ENCODE measurements around the gene GSE1. TPM values are rescaled to one million over a fixed set of nuclear protein-coding genes. Genes with fewer than 3 reads are reported as not detected.

GSE1 gene
- total RNA-seq, 1 experiment from 2014 or later = 90.2 TPM

- Histone ChIP-seq H3K9ac (ENCODE audit: low read length) (no peak overlapping the region), H3K4me2 (ENCODE audit: low read length) (no peak overlapping the region), H3K9me3 (ENCODE audit: control insufficient read depth in 1 of 2, insufficient read depth in 1 of 2, low read depth in 1 of 2, low read length in 2 of 2) (no peaks in the 10 kb centered on the region), H3K27me3 (ENCODE audit: insufficient read depth, low read length) (no peaks in the 10 kb centered on the region), H3K36me3 (ENCODE audit: control insufficient read depth in 1 of 2, insufficient read depth in 2 of 2, low read length in 2 of 2) (no peaks in the 10 kb centered on the region), H3K79me2 (ENCODE audit: insufficient read depth, low read length) (no peaks in the 10 kb centered on the region), H4K20me1 (ENCODE audit: insufficient read depth) (peaks cover 3% of the 10 kb centered on the region; the same call in 1 of the 2 replicates), H3K4me3 (replicated peaks in 1 of 2; ENCODE audit: low read depth in 1 of 2, low read length in 2 of 2) (no peak overlapping the region), H3K9me2 (ENCODE audit: insufficient read depth) (no peaks in the 10 kb centered on the region), H3K27ac (ENCODE audit: low read depth, low read length) (no peak overlapping the region; the same call in 1 of the 2 replicates), H3K4me1 (ENCODE audit: control insufficient read depth in 1 of 2, insufficient read depth in 2 of 2, low read length in 2 of 2) (peaks cover 19 to 33% of the 10 kb centered on the region in 2 experiments), H2AFZ (ENCODE audit: low read depth, low read length, poor library complexity, severe bottlenecking) (no peak overlapping the region)
- ChIA-PET CTCF (interaction anchor here (1.5 kb wide), 1 partner anchor 8 kb away, joined by 3 read pairs; no protein-coding TSS in a partner anchor), POLR2A (no interaction called here), RAD21 (ENCODE audit: low non-redundant PET in 1 of 2, low total read pairs in 2 of 2, uncharacterized antibody in 2 of 2, unreplicated experiment in 2 of 2) (interaction anchor here in 1 of 2 experiments (0.6 kb wide), 1 partner anchor 17 kb away, joined by 3 read pairs; no protein-coding TSS in a partner anchor)
- DNase-seq (ENCODE audit: low read depth, low spot score) (no peak), ATAC-seq (no peak)
- BruUV-seq (replicated peaks) = no TSS peak
- TF ChIP-seq SIN3A (IDR thresholded peaks at IDR 0.05; ENCODE audit: low read depth) (no peak), MAX (IDR thresholded peaks at IDR 0.05) (no peak), EZH2 (IDR thresholded peaks at IDR 0.05) (no peak), JUND (IDR thresholded peaks at IDR 0.05) (no peak), EZH2phosphoT487 (IDR thresholded peaks at IDR 0.05; ENCODE audit: borderline replicate concordance) (no peak), ZNF274 (IDR thresholded peaks at IDR 0.05; ENCODE audit: low read depth, low read length) (no peak), EGR1 (IDR thresholded peaks at IDR 0.05; ENCODE audit: low read depth) (no peak), ZBTB33 (IDR thresholded peaks at IDR 0.05; ENCODE audit: extremely low read depth, insufficient replicate concordance, low read length) (no peak)
- intact Hi-C loops (cut with micrococcal nuclease) = no loop called here
These were observed 41.1 kb upstream of the GSE1 start for GRCh38 chr16:85571813-85572619.
